Activated T-cell treated with anti-CD3 and anti-CD28 coated beads, Interleukin-2, amount 50 U/mL, for 4 hours (primary cell): ENCODE data around the gene OPA3. TPM values are rescaled to one million over a fixed set of nuclear protein-coding genes. Genes with fewer than 3 reads are reported as not detected.
A peak's percentile ranks its signal among the peaks of the same experiment; 100 is the strongest.

Experiments used
- ATAC-seq, 2 donors: fragments of 200-7000 bp; cut with Tn5 transposase; one replicate each; pipeline ENCODE4 v1.10.0; 2021
- DNase-seq: peaks from one replicate; pipeline ENCODE4 v3.0.0-alpha.2; 2020
- H3K27me3 Mint-ChIP-seq: one replicate; pipeline ENCODE4 v1.8.0; 2021; ENCODE audit warnings: low read depth, mixed read lengths
- H3K36me3 Mint-ChIP-seq: one replicate; pipeline ENCODE4 v1.8.0; 2022; ENCODE audit warnings: mixed read lengths; ENCODE audit not compliant: insufficient read depth
- H3K4me1 Mint-ChIP-seq: one replicate; pipeline ENCODE4 v1.8.0; 2021; ENCODE audit warnings: low read depth, mixed read lengths
- H3K4me3 Mint-ChIP-seq: one replicate; pipeline ENCODE4 v1.8.0; 2021; ENCODE audit warnings: mild to moderate bottlenecking, moderate library complexity, mixed read lengths
- H3K9me3 Mint-ChIP-seq: one replicate; pipeline ENCODE4 v1.8.0; 2021; ENCODE audit warnings: mixed read lengths
- total RNA-seq, 3 donors: library from RNA; stranded (reverse); gene quantifications; one replicate each; pipeline ENCODE4 v1.2.1, GENCODE V29; 2021

The OPA3 gene
- total RNA-seq, 3 donors from 2014 or later: 14.1 to 15.5 (median 15.1) TPM

- H3K4me3 Mint-ChIP-seq: no peak overlapping the region
These were observed 20.3 kb downstream of the OPA3 start for GRCh38 chr19:45564131-45564780.

GRCh38 chr19:45560686-45561085 is 23.9 kb downstream of the OPA3 start:
- no peaks in the 10 kb centered on the region for H3K36me3 Mint-ChIP-seq
- H3K4me1 Mint-ChIP-seq: peaks cover 30% of the 10 kb centered on the region
- ATAC-seq (no peak), DNase-seq (no peak)
- H3K9me3 Mint-ChIP-seq: no peaks in the 10 kb centered on the region
- no peaks in the 10 kb centered on the region for H3K27me3 Mint-ChIP-seq
- H3K4me3 Mint-ChIP-seq: no peak overlapping the region

More at GRCh38 chr19:45564131-45564780, 20.3 kb downstream of the OPA3 start:
- DNase-seq (no peak), ATAC-seq (no peak)
- H3K9me3 Mint-ChIP-seq: no peaks in the 10 kb centered on the region
- H3K36me3 Mint-ChIP-seq: no peaks in the 10 kb centered on the region
- no peaks in the 10 kb centered on the region for H3K27me3 Mint-ChIP-seq
- peaks cover 21% of the 10 kb centered on the region for H3K4me1 Mint-ChIP-seq

DNA sequence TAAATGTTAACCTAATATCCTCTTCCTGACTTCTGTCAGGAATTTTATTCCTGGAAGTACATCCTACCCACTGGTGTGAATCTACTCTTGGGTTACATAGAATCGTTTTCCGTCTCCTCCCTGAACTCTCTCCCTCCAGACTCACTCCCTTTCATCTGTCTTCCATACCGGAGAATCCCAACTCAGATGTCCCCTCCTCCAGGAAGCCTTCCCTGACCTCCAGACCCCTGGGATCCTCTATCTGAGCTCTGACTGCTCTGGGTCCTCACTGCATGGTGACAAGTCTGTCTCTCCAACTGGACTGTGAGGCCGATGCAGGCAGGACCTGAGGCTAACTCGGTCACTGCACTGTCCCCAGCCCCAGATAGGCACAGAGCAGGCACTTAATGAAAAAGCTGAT is 24.6 kb downstream of the OPA3 start:
- no peaks in the 10 kb centered on the region for H3K9me3 Mint-ChIP-seq
- H3K4me3 Mint-ChIP-seq: no peak overlapping the region
- no peaks in the 10 kb centered on the region for H3K36me3 Mint-ChIP-seq
- DNase-seq (no peak), ATAC-seq (no peak)
- H3K27me3 Mint-ChIP-seq: no peaks in the 10 kb centered on the region
- peaks cover 30% of the 10 kb centered on the region for H3K4me1 Mint-ChIP-seq

- Mint-ChIP-seq H3K36me3 (no peaks in the 10 kb centered on the region), H3K4me1 (peaks cover 23% of the 10 kb centered on the region), H3K27me3 (no peaks in the 10 kb centered on the region), H3K4me3 (no peak overlapping the region), H3K9me3 (no peaks in the 10 kb centered on the region)
- peak; percentile 55 for DNase-seq
- peak; percentile 96 to 98 for ATAC-seq
These were observed 26.2 kb downstream of the OPA3 start for GRCh38 chr19:45558399-45558878.

- Mint-ChIP-seq H3K27me3 (no peaks in the 10 kb centered on the region), H3K4me3 (no peak overlapping the region), H3K9me3 (no peaks in the 10 kb centered on the region), H3K4me1 (peaks cover 15% of the 10 kb centered on the region), H3K36me3 (peaks cover 5% of the 10 kb centered on the region)
- DNase-seq: no peak
- no peak for ATAC-seq
These were observed 27.8 kb downstream of the OPA3 start for GRCh38 chr19:45556835-45557234.

- peaks cover 8% of the 10 kb centered on the region for H3K36me3 Mint-ChIP-seq
- DNase-seq: no peak
These were observed 30.1 kb downstream of the OPA3 start for GRCh38 chr19:45554481-45554880.

DNA sequence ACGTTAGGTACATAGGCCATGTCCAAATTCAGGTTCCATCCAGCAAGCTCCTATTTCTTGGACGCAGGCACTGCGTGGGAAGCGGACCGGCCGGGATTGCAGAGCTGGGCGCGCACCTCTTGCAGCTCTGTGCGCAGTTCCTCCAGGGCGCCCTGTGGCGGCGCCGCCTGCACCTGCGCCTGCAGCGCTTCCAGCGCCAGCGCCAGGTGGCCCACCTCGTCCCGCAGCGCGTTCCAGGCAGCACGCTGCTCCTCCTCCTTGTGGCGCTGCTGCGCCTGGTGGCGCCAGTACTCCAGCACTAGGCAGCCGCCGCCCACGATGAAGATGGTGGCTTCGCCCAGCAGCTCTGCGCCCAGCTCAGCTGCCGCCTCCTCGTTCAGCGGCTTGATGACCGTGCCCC is 31.1 kb downstream of the OPA3 start:
- H3K4me1 Mint-ChIP-seq: peaks cover 4% of the 10 kb centered on the region
- DNase-seq (no peak), ATAC-seq (no peak)
- no peaks in the 10 kb centered on the region for H3K9me3 Mint-ChIP-seq
- no peak overlapping the region for H3K4me3 Mint-ChIP-seq
- H3K27me3 Mint-ChIP-seq: no peaks in the 10 kb centered on the region
- H3K36me3 Mint-ChIP-seq: peaks cover 8% of the 10 kb centered on the region

More at GRCh38 chr19:45554481-45554880, 30.1 kb downstream of the OPA3 start:
- ATAC-seq: no peak
- Mint-ChIP-seq H3K4me3 (no peak overlapping the region), H3K9me3 (no peaks in the 10 kb centered on the region), H3K4me1 (peaks cover 10% of the 10 kb centered on the region), H3K27me3 (no peaks in the 10 kb centered on the region)

- Mint-ChIP-seq H3K27me3 (no peaks in the 10 kb centered on the region), H3K4me3 (no peak overlapping the region), H3K36me3 (peaks cover 6% of the 10 kb centered on the region), H3K9me3 (no peaks in the 10 kb centered on the region), H3K4me1 (peaks cover 3% of the 10 kb centered on the region)
- no peak for ATAC-seq
- DNase-seq: no peak
These were observed 36.5 kb downstream of the OPA3 start for GRCh38 chr19:45547965-45548609.

DNA sequence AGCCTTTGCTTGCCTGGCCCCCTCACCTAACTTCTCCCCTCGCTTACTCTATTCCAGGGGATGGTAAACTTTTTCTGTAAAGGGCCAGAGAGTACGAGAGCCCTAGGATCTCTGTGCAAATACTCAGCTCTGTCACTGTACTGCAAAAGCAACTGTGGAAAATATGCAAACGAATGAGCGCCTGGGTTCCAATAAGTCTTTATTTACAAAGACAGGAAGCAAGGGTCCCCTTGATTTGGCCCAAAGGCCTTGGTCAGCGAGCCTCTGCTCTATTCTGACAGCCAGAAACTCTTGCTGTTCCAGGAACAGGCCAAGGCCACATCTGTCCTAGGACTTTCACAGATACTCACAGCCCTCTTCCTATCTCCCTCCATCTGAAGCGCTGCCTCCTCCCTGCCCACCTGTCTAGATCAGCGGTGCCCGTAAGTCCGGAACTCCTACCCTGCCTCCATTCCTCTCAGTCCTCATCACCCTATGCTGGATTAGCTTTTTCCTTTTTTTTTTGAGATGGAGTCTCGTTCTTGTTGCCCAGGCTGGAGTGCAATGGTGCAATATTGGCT is 37.3 kb downstream of the OPA3 start:
- ATAC-seq: no peak
- DNase-seq: no peak
- Mint-ChIP-seq H3K4me3 (no peak overlapping the region), H3K4me1 (peaks cover 3% of the 10 kb centered on the region), H3K27me3 (no peaks in the 10 kb centered on the region), H3K9me3 (no peaks in the 10 kb centered on the region), H3K36me3 (peaks cover 3% of the 10 kb centered on the region)

GRCh38 chr19:45542234-45542668 is 42.4 kb downstream of the OPA3 start:
- no peak for ATAC-seq
- no peaks in the 10 kb centered on the region for H3K9me3 Mint-ChIP-seq

GRCh38 chr19:45539459-45539858 is 45.1 kb downstream of the OPA3 start:
- DNase-seq: no peak
- Mint-ChIP-seq H3K4me3 (no peak overlapping the region), H3K4me1 (peaks cover 3% of the 10 kb centered on the region), H3K9me3 (no peaks in the 10 kb centered on the region), H3K36me3 (peaks cover 2% of the 10 kb centered on the region), H3K27me3 (no peaks in the 10 kb centered on the region)
- no peak for ATAC-seq

More at GRCh38 chr19:45542234-45542668, 42.4 kb downstream of the OPA3 start:
- H3K27me3 Mint-ChIP-seq: no peaks in the 10 kb centered on the region
- H3K4me1 Mint-ChIP-seq: peaks cover 3% of the 10 kb centered on the region
- H3K4me3 Mint-ChIP-seq: no peak overlapping the region
- H3K36me3 Mint-ChIP-seq: no peaks in the 10 kb centered on the region
- DNase-seq: no peak

GRCh38 chr19:45531349-45531748 is 53.3 kb downstream of the OPA3 start:
- DNase-seq (no peak), ATAC-seq (no peak)
- Mint-ChIP-seq H3K4me3 (no peak overlapping the region), H3K27me3 (no peaks in the 10 kb centered on the region), H3K36me3 (peaks cover 13% of the 10 kb centered on the region), H3K9me3 (no peaks in the 10 kb centered on the region), H3K4me1 (peaks cover 14% of the 10 kb centered on the region)

- peaks cover 20% of the 10 kb centered on the region for H3K36me3 Mint-ChIP-seq
- no peak overlapping the region for H3K4me3 Mint-ChIP-seq
- no peak for ATAC-seq
- no peaks in the 10 kb centered on the region for H3K9me3 Mint-ChIP-seq
- no peaks in the 10 kb centered on the region for H3K27me3 Mint-ChIP-seq
- peaks cover 14% of the 10 kb centered on the region for H3K4me1 Mint-ChIP-seq
- no peak for DNase-seq
These were observed 55.2 kb downstream of the OPA3 start for GRCh38 chr19:45529420-45529785.

- peak; percentile 61 to 63 for ATAC-seq
- no peaks in the 10 kb centered on the region for H3K27me3 Mint-ChIP-seq
- H3K36me3 Mint-ChIP-seq: peaks cover 21% of the 10 kb centered on the region
- H3K9me3 Mint-ChIP-seq: no peaks in the 10 kb centered on the region
- DNase-seq: no peak
- H3K4me1 Mint-ChIP-seq: peaks cover 14% of the 10 kb centered on the region
- H3K4me3 Mint-ChIP-seq: no peak overlapping the region
These were observed 55.7 kb downstream of the OPA3 start for GRCh38 chr19:45528744-45529419.
